GM21717 (cell line): Measurements from ENCODE around the gene TMEM30B.
"Not testable (repeated sequence)": the region's sequence is repeated elsewhere in the genome, so short reads cannot be mapped to it uniquely, and the experiment has no call there.

Source experiments
- ATAC-seq: cut with Tn5 transposase; IDR thresholded peaks from one replicate; pipeline ENCODE4 v1.9.1; 2021; ENCODE audit warnings: mild to moderate bottlenecking, moderate library complexity; ENCODE audit not compliant: unreplicated experiment

The TMEM30B gene

GRCh38 chr14:61281186-61281947, at the start of gene TMEM30B:
TSS of gene TMEM30B (minus strand) at chr14:61281338. CDS start at chr14:61281147, 191 bp downstream.
- ATAC-seq = no peak

- no peak for ATAC-seq
These were observed 49.4 kb upstream of the TMEM30B start for GRCh38 chr14:61330511-61330910.

- ATAC-seq = no peak
These were observed 48.4 kb upstream of the TMEM30B start for GRCh38 chr14:61329478-61330051.

GRCh38 chr14:61328626-61329262, 47.6 kb upstream of the TMEM30B start:
- ATAC-seq = no peak

GRCh38 chr14:61326847-61327246, 45.7 kb upstream of the TMEM30B start:
- ATAC-seq = no peak

GRCh38 chr14:61326146-61326545, 45.0 kb upstream of the TMEM30B start:
- no peak for ATAC-seq

- no peak for ATAC-seq
These were observed 44.0 kb upstream of the TMEM30B start for GRCh38 chr14:61325166-61325565.

GRCh38 chr14:61323970-61324369, 42.8 kb upstream of the TMEM30B start:
- no peak for ATAC-seq

- ATAC-seq = no peak
These were observed 41.7 kb upstream of the TMEM30B start for GRCh38 chr14:61322799-61323290.

GRCh38 chr14:61322011-61322798, 41.1 kb upstream of the TMEM30B start:
- ATAC-seq = no peak

GRCh38 chr14:61321385-61322010, 40.4 kb upstream of the TMEM30B start, which contains the start of gene PRKCH:
TSS of gene PRKCH (plus strand) at chr14:61321579. CDS start at chr14:61322102, 523 bp downstream.
- ATAC-seq = peak; percentile 52

GRCh38 chr14:61320806-61321384, 39.8 kb upstream of the TMEM30B start:
- peak; percentile 17 for ATAC-seq

GRCh38 chr14:61320170-61320569, 39.0 kb upstream of the TMEM30B start:
- not testable (repeated sequence) for ATAC-seq

GRCh38 chr14:61319706-61320105, 38.6 kb upstream of the TMEM30B start:
- ATAC-seq = no peak

- ATAC-seq = no peak
These were observed 37.9 kb upstream of the TMEM30B start for GRCh38 chr14:61319086-61319485.

- ATAC-seq = no peak
These were observed 34.2 kb upstream of the TMEM30B start for GRCh38 chr14:61315313-61315712.

GRCh38 chr14:61308701-61309100, 27.6 kb upstream of the TMEM30B start:
- ATAC-seq = not testable (repeated sequence)

GRCh38 chr14:61308198-61308597, 27.1 kb upstream of the TMEM30B start:
- ATAC-seq = no peak

GRCh38 chr14:61304688-61305087, 23.6 kb upstream of the TMEM30B start:
- ATAC-seq = no peak

GRCh38 chr14:61300754-61301153, 19.6 kb upstream of the TMEM30B start:
- ATAC-seq = no peak
